Right renal pelvis (tissue), 4 donors: Measurements from ENCODE around the gene UBE2G2. TPM values are rescaled to one million over a fixed set of nuclear protein-coding genes. Genes with fewer than 3 reads are reported as not detected.

Source experiments
- DNase-seq, 4 donors: peaks; one replicate each; pipeline ENCODE4 v3.0.0-alpha.2; 2013; ENCODE audit warnings: low read depth in 4 of 4, low spot score in 3 of 4, missing footprints in 1 of 4
- polyA plus RNA-seq, 4 donors: library from polyadenylated mRNA; unstranded; fragments of 120-200 nt; gene quantifications; one replicate each; pipeline ENCODE4 v1.2.1, GENCODE V29; 2013; ENCODE audit not compliant: insufficient read length in 4 of 4

The UBE2G2 gene
- polyA plus RNA-seq, 4 donors, result 76.2 to 97.8 (median 84.2) TPM

DNA sequence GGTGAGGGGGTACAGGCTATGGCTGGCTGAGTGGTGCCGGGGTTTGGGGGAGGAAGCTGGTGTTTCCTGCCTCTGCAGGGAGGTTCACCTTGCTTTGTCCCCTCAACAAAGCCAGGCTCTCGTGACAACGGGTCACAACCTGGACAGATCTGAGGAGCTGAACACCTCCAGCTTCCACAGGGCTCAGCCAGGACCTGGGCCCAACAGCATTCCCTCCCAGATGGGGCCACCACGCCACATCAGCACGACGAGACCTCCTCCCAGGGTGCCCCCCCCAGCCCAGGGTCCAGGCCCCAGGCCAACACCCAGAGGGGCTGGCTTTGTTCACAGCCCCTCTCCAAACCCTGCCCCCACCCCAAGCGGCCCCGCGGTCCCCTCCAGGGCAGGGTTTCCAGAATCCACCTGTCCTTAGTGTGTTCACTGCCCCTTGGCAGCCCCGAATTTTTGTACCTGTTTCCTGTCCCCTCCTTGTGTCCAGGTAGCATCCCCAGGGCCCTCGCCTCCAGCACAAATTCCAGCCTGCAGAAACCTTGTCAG lies 34.7 kb downstream of the UBE2G2 start:
- DNase-seq, result no peak

DNA sequence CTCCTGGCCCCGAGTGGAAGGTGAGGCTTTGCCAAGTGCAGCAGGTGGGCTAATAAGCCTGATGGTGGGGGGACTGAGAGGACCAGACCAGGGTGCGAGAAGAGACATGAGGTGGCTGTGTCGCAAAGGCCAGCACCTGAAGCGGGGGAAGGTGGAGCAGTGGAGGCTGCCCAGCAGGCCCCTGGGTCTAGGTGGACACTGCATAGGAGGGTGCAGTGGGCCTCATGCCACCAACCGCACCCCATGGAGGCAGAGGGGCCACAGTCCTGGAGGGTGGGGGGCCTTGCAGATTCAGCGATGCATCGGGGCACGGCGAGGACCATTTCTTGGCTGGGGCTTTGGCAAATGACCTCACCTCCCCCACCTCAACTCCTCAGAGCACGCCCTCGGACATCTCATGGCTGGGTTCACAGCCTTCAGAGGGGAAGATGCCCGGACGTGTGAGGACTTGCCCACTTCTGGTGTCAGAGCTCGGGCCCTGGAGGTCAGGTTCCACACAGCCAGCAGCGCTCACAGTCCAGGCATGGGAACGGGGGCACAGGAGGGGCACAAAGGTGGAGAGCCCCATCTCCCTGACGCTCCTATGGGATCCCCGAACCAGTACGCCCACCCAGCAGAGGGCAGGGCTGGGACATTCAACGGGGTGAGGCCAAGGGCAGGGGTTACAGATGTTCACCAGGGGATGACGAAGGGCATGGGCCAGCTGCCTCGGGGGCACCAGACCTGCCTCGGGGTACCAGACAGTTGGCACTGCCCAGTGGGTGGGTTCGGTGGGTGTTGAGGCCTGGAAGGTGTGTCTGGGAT lies 35.4 kb downstream of the UBE2G2 start:
- DNase-seq, result no peak

DNA sequence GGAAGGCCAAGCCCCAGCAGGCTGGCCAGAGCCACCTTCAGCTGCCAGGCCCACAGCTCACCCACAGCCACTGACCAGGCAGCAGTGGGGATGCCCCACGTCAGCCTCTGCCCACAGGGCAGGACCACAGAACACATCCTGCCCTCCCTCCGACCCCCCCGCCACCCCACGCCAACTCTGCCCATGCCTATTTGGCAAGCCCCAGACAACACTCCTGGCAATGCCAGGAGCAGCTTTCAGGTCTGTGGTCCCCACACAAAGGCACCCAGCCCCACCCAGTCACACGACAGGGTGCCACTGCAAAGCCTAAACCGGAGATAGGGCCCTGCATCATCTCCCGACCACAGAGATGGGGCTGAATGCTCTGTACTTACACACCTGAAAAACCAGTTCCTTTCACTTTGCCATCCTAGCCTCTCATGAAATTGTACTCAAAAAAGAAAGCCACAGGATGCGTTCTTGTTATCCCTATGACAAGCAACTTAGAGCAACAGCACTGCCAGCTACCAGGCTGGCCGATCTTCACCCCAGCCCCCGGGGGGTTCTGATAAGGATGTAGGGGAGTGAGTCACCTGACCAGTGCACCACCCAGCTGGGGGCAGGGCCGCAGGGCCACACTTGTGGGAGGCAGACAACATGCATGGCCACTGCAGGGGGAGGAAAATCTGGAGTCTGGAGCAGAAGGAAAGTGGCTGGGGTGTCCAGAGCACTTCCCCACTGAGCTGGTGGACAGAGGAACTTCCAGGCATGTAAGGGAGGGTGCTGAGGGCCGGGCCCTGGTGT lies 36.2 kb downstream of the UBE2G2 start:
- DNase-seq, result no peak

GRCh38 chr21:44764319-44765230 lies 37.0 kb downstream of the UBE2G2 start:
- DNase-seq, result no peak

DNA sequence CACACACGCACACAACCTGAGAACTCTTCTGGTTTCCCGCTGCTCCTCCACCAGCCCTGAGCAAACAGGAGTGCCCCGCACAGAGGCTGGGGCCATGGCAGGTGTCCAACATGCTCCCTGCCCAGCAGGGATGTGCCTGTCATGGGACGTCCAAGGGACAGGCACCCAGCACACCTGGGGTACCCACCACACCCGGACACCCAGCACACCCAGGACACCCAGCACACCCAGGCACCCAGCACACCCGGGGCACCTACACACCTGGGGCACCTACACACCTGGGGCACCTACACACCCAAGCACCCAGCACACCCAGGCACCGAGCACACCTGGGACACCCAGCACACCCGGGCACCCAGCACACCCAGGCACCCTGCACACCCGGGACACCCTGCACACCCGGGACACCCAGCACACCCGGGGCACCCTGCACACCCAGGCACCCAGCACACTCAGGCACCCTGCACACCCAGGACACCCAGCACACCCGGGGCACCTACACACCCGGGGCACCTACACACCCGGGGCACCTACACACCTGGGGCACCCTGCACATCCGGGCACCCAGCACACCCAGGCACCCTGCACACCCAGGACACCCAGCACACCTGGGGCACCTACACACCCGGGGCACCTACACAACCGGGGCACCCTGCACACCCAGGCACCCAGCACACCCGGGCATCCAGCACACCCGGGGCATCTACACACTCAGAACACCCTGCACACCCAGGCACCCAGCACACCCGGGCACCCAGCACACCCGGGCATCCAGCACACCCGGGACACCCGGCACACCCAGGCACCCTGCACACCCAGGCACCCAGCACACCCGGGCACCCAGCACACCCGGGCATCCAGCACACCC lies 37.9 kb downstream of the UBE2G2 start:
- no peak for DNase-seq

- DNase-seq, result no peak
Observed at GRCh38 chr21:44763050-44763378, 38.6 kb downstream of the UBE2G2 start.

DNA sequence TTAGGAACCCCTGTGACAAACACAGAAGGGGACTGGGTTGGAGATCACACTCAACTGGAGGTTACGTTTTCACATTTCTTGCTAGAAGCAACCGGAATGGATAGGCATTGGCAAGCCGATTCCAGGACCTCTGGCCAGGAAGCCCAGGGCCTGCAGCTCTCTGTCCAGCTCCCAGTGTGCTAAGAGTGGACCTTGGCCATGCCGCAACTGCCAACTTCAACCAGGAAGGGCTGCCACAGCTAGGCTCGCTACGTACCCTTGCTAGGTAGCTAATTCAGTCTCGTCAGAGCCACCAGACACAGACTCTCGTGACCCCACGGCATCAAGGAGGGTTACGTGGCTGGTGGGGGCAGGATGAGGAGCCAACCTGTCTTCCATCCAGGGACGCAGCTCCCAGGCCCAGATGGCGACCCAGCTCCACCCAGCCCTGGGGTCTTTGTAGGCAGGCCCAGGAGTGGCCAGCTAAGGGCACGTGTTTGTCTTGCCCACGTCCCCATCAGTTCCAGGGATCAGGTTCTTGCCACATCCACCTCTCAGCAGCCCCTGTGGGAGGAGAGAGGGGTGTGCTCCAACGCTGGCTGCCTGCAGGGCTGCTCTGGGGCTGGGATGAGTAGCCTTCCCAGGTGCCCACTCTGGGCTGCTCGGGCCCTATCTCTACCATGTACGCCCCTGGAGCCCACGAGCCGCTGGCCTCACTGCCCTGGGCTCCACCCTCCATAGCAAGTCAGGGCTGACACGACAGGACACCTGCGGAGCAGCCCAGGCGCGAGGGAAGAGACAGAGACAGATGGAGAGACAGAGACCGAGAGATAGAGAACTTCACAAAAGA lies 39.2 kb downstream of the UBE2G2 start:
- DNase-seq, result no peak

GRCh38 chr21:44761747-44762208 lies 39.8 kb downstream of the UBE2G2 start:
- no peak for DNase-seq

- DNase-seq, result no peak
Observed at GRCh38 chr21:44761011-44761729, 40.5 kb downstream of the UBE2G2 start.

DNA sequence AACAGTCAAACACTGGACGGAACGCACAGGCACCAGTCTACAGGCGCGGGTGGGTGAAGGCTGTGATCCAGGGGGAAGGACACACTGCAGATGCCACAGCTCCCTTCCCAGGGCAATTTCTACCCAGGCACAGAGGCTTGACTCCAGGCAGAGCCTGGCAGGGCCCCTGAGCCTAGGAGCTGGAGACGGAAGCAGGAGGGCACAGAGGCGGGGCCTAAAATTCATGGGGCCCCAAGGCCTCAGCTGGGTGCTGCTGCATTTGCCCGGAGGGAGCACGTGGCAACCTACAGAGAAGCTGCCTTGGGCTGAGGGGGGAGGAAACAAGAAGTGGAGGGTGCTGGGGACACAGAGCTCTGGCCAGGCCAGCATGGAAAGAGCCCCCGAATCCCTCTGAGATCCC lies 41.2 kb downstream of the UBE2G2 start:
- no peak for DNase-seq

DNA sequence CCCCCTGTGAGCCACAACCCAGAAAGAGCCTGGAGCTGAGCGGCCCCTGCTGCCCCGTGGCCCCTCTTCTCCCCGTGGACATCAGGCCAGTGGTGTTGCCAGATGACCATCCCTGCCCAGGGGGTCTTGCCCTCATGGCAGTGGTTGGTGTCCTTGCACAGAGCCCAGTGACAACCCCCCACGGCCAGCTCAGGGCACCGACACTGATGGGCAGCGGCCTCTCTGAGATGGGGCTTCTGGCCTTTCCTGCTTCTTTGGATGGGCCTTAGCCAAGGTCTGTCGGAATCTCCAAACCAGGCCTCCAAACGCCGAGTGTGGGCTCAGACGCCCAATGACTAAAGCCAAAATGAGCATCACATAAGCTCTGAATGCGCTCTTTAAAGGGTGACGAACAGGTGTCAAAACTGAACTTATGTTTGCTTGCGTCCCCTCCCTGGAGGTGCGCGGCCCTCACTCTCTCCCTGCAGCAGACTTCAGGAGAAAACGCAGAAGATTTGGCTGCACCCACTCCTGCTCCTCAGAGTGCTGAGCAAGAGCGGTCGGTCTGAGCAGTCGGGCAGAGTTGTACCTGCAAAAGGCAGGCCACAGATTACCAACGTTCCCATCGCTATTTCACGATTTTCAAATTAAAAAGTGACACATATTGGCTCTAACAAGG lies 41.9 kb downstream of the UBE2G2 start:
- no peak for DNase-seq

- DNase-seq, result no peak
Observed at GRCh38 chr21:44758781-44759627, 42.6 kb downstream of the UBE2G2 start.

- DNase-seq, result no peak
Observed at GRCh38 chr21:44758141-44758561, 43.5 kb downstream of the UBE2G2 start.

DNA sequence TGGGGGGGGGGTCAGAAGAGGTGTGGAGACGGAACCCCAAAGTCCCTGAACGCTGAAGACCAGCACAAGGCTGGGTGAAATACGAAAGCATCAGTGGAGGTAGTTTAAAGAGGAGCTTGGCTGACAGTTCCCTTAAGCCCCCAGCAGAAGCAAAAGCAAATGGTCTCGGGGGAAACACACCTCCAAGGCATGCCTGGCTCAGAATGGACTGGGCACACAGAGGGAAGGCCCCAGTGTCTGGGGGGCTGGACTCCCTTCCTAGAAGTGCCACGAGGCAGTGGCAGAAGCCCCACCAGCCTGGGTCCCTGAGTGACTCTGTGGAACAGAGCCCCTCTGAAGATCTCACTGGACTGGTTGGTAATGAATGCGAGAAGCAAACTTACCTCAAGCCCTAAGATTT lies 43.9 kb downstream of the UBE2G2 start:
- DNase-seq, result no peak

- DNase-seq, result no peak
Observed at GRCh38 chr21:44756423-44757185, 45.0 kb downstream of the UBE2G2 start.

GRCh38 chr21:44755227-44755626 lies 46.4 kb downstream of the UBE2G2 start:
- DNase-seq, result no peak
